Activated naive CD4-positive, alpha-beta T cell treated with anti-CD3 and anti-CD28 coated beads, Interleukin-2, amount 10 ng/mL, durations not matched to agents 7 days and 5 days (primary cell): ENCODE measurements around the gene PPP1R9B.
A peak's percentile ranks its signal among the peaks of the same experiment; 100 is the strongest.

Experiments used
- CTCF ChIA-PET: fragments of 350-600 bp; sonication (Branson Sonifier 250); formaldehyde crosslinking; loops from one replicate; lab custom pipeline; 2021; ENCODE audit warnings: antibody characterized with exemption; lab: Charles Lee
- DNase-seq: peaks from one replicate; pipeline ENCODE4 v3.0.0-alpha.2; 2020
- H3K27ac Mint-ChIP-seq: one replicate; pipeline ENCODE4 v1.8.0; 2021; ENCODE audit warnings: mild to moderate bottlenecking, moderate library complexity, mixed read lengths
- H3K27me3 Mint-ChIP-seq: one replicate; pipeline ENCODE4 v1.8.0; 2021; ENCODE audit warnings: mild to moderate bottlenecking, mixed read lengths
- H3K36me3 Mint-ChIP-seq: one replicate; pipeline ENCODE4 v1.8.0; 2021; ENCODE audit warnings: mixed read lengths
- H3K4me1 Mint-ChIP-seq: one replicate; pipeline ENCODE4 v1.8.0; 2021; ENCODE audit warnings: mixed read lengths
- H3K4me3 Mint-ChIP-seq: one replicate; pipeline ENCODE4 v1.8.0; 2021; ENCODE audit warnings: mild to moderate bottlenecking, moderate library complexity, mixed read lengths
- H3K9me3 Mint-ChIP-seq: one replicate; pipeline ENCODE4 v1.8.0; 2021; ENCODE audit warnings: mixed read lengths

PPP1R9B gene

DNA sequence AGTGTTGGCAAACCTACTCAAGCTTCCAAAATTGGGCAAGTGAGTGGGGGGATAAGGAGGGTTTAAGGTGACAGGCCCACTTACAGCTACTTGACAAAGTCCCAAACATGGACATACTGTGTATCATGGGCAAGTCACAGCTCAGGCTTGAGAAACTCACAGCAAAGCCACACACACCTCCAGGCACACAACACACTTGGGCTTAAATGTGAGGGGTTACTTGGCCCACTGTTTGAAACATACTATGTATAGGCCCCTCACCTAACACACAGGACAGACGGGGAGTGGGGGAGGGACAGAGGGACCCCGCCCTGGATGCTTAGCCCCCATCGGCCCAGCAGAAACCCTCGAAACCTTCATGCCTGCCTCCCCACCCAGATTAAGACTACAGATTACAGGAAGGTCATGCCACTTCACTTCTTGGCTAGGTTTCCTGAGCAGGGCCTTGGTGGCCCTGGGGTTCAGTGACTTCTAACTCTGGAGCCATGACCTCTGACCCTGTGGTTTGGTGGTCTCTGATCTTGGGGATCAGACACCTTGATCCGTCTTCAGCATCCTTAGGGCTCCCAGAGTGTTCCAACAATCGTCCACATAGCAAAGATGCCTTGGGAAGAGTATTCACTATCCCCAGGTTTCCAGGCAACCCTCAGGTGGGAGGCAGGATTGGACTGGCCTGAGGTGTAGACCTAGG is 18.2 kb downstream of the PPP1R9B start:
- Mint-ChIP-seq H3K4me3 (no peak overlapping the region), H3K9me3 (no peaks in the 10 kb centered on the region), H3K36me3 (peaks cover 33% of the 10 kb centered on the region), H3K27ac (peak overlapping the region; percentile 47), H3K27me3 (peaks cover 44% of the 10 kb centered on the region), H3K4me1 (peaks cover 37% of the 10 kb centered on the region)
- CTCF ChIA-PET, result interaction anchor here (1.1 to 3.5 kb wide), 5 partner anchors 13 to 177 kb away, joined by 3 to 10 read pairs (median 5); no protein-coding TSS in a partner anchor
- DNase-seq, result no peak

DNA sequence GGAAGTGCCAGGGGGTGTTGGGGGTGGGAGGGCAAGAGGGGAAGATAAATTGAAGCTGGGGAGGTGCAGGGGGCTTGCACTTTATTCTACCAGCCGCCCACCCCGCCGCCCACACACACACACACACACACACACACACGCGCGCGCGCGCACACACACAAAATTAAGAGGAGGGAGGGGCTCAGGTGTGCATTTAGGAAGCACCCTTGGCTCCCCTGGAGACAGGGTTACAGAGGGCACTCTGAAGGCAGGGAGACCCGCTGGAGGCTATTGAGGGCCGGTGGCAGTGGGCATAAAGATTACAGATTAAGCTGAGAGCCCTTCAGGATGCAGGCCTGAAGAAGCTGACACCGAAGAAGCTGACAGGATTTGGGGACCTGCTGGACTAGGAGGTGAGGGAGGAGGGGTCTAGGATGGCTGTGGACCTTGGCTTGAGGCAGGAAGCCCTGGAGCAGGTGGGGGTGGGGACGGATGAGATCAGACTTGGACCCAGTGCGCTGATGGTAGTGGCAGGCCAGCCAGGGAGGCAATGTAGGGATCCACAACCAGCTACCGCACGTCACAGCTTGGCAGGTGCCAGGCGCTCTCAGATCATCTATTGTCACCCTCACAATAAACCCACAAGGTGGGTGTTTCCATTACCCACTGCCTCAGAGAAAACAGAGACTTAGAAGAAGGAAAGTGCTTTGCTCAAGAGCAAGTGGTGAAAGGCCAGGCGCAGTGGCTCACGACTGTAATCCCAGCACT is 19.7 kb downstream of the PPP1R9B start:
- Mint-ChIP-seq H3K9me3 (no peaks in the 10 kb centered on the region), H3K27me3 (peaks cover 59% of the 10 kb centered on the region), H3K36me3 (peaks cover 20% of the 10 kb centered on the region), H3K4me3 (peak overlapping the region; percentile 42), H3K4me1 (peaks cover 37% of the 10 kb centered on the region), H3K27ac (no peak overlapping the region)
- CTCF ChIA-PET, result interaction anchor here (0.6 to 3.5 kb wide), 7 partner anchors 8 to 37 kb away, joined by 3 to 10 read pairs (median 4); no protein-coding TSS in a partner anchor
- peak; percentile 38 for DNase-seq

DNA sequence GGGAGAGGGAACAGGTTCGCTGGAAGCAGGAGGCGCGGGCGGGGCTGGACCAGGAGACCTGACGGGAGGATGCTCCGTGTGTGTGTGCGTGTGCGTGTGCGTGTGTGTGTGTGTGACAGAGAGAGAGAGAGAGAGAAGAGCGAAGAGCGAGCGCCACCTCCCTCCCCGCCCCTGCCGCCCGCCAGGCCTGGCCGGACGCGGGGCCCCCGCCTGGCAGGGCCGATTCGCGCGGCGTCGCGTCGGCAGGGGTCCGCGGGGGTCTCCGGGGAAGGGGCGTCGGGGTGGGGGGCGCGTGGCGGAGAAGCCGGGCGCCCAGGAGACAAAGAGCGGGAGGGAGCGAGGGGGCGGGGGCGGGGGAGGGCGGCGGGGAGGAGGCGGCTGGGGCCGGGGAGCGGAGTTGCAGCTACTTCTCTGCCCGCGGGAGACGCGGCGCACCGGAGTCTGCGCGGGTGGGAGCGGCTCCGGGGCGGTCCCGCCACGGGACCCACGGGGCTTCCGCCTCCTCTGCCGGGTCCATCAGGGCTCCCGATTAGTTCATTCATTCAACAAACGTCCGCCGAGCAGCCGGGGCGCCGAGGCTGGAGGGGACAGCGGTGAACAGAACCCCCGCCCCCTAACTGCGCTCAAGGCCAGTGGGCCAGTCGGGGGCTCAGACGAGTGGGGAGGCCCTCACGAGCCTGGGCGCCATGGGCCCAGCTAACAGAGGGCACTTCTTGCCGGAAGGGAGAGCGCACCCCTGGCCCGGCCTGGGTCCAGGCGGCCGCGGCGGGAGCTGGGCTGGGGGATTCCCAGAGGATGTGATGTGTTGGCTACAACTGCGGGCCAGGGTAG is 20.5 kb downstream of the PPP1R9B start, which contains the start of gene SAMD14:
Gene SAMD14 (minus strand): TSS at position 433 of the 831 bp plus-strand sequence. CDS start 5,201 bp downstream, outside the sequence.
- no peaks in the 10 kb centered on the region for H3K9me3 Mint-ChIP-seq
- H3K4me3 Mint-ChIP-seq, result peak within 1 kb of the TSS; percentile 58
- peak within 1 kb of the TSS; percentile 33 for H3K27ac Mint-ChIP-seq
- H3K4me1 Mint-ChIP-seq, result peaks cover 37% of the 10 kb centered on the region
- H3K36me3 Mint-ChIP-seq, result peaks cover 18% of the 10 kb centered on the region
- H3K27me3 Mint-ChIP-seq, result peaks cover 65% of the 10 kb centered on the region
- peak; percentile 70 for DNase-seq
- CTCF ChIA-PET, result interaction anchor here (0.6 to 3.5 kb wide), 7 partner anchors 9 to 36 kb away, joined by 3 to 10 read pairs (median 4); no protein-coding TSS in a partner anchor

DNA sequence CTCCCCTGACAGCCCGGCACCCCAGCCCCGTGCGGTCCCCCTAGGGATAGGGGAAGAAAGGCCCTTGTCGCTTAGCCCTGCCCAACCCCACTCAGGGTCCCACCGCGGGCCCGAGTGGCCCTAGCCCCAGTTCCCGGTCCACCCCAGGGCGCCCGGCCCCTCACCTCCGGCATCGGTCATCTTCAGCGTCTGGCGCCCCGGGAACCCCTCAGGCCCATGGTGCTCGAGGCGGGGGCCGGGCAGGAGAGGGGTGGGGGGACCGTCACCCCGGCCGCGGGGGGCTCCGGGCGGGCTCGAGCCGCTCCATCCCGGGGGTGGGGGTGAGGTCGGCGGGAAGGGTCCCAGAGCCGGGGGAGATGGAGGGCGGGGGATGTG is 21.1 kb downstream of the PPP1R9B start:
- H3K4me3 Mint-ChIP-seq, result peak overlapping the region; percentile 58
- CTCF ChIA-PET, result interaction anchor here (0.9 to 3.1 kb wide), 3 partner anchors 10 to 35 kb away, joined by 3 to 9 read pairs (median 5); no protein-coding TSS in a partner anchor
- no peak overlapping the region for H3K27ac Mint-ChIP-seq
- DNase-seq, result no peak
- peaks cover 37% of the 10 kb centered on the region for H3K4me1 Mint-ChIP-seq
- no peaks in the 10 kb centered on the region for H3K9me3 Mint-ChIP-seq
- peaks cover 69% of the 10 kb centered on the region for H3K27me3 Mint-ChIP-seq
- H3K36me3 Mint-ChIP-seq, result peaks cover 18% of the 10 kb centered on the region

DNA sequence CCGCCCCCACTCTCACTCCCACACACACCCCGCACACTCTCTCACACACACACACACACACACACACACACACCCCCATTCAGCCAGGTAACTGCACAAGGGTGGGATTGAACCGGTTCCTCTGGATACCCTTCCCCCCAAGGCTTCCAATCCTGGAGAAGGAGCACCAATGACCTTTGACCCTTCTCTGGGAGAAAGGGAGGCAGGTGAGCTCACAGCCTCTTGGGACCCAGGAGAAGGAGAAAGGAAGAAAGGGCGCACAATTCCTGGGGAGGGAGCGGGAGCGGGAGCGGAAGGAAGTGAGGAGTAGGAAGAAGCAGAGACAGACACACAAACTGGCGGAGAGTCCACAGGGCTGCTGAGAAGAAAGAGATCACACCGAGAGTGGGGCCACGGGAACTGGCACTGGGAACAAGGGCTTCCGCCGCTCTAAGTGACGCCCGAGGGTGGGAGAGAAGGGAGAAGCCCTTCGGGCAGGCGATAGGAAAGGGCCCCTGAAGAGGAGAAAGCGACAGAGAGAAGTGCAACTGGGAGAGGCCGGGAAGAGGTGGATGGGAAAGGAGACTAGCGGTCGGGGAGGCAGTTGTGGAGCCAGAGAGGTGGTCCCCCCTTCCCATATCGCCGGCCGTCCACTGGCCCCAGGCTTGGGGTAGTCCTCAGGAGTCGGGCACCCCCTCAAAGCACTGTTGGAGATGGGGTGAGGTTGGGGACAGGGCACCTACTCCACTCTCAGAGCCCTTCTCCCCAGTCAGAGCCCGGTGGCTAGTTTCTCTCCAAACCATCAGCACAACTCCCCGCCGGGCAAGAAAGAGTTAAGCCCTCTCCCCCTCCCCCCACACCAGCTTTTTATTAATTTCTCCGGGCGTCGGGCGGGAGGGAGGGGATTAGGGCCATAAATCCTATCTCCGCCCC is 21.8 kb downstream of the PPP1R9B start:
- Mint-ChIP-seq H3K27ac (peak overlapping the region; percentile 38), H3K27me3 (peaks cover 75% of the 10 kb centered on the region), H3K9me3 (no peaks in the 10 kb centered on the region), H3K36me3 (peaks cover 15% of the 10 kb centered on the region), H3K4me3 (peak overlapping the region; percentile 52), H3K4me1 (peaks cover 35% of the 10 kb centered on the region)
- CTCF ChIA-PET, result no interaction called here
- DNase-seq, result no peak

DNA sequence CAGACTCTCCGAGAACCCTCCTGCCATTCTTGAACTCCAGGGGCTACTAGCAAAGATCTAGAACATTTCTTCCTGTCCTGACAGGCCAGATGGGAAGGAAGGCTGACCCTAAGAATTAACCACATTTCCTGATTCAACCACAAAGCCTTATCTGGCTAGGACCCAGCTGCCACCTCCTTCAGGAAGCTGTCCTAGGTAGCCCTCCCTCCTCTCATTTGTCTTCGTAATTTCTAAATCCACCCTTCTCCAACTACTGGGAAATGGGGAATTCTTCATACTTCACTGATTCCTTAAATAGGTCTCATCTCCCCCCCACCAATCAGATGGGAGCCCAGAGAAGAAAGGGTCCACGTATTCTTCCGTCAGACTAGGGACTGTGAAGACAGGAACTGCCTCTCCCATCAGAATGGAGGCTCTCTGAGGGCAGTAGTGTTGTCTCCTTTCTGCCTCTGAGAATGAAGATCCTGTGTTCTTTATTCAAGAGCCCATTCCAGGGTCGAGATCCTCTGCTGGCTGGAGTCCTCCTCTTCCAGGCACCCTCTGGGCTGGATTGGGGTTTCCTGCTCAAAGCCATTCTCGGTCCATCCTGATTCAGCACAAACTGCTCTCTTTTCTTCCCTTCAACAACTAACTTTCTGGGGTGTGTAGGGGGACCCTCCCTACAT is 22.6 kb downstream of the PPP1R9B start:
- no peak for DNase-seq
- no peak overlapping the region for H3K4me3 Mint-ChIP-seq

DNA sequence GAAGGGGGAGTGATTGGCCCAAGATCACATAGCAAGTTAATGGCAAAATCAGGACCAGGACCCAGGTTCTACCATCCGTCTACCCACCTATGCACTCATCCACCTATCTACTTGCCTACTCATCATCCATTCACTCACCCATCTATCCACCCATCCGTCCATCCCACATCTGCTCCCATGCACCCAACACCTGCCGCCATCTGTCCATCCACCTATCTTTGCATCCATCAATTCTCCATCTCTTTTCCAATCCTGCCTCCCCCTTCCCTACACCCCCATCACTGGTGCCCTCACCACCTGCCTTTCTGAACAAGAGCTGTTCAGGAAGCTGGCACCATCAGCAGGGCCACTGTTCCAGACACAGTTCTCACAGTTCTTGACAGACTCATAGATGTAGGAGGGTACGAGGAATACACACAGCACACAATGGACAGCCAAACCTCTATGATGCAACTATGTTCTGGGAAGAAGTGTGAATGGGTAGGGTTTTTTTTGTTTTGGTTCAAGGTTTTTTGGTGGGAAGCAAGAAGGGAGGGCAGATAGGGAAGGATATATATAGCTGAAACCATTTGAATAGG is 25.0 kb downstream of the PPP1R9B start:
- H3K27ac Mint-ChIP-seq, result no peak overlapping the region
- peaks cover 16% of the 10 kb centered on the region for H3K4me1 Mint-ChIP-seq
- peaks cover 94% of the 10 kb centered on the region for H3K27me3 Mint-ChIP-seq
- H3K4me3 Mint-ChIP-seq, result no peak overlapping the region
- DNase-seq, result no peak
- no peaks in the 10 kb centered on the region for H3K9me3 Mint-ChIP-seq
- CTCF ChIA-PET, result interaction anchor here (1.5 to 2.2 kb wide), 3 partner anchors 11 to 31 kb away, joined by 5 to 11 read pairs (median 7); no protein-coding TSS in a partner anchor
- peaks cover 5% of the 10 kb centered on the region for H3K36me3 Mint-ChIP-seq

More for the DNA sequence above, 22.6 kb downstream of the PPP1R9B start:
- no peak overlapping the region for H3K27ac Mint-ChIP-seq
- peaks cover 84% of the 10 kb centered on the region for H3K27me3 Mint-ChIP-seq
- H3K4me1 Mint-ChIP-seq, result peaks cover 35% of the 10 kb centered on the region
- CTCF ChIA-PET, result interaction anchor here (2.2 kb wide), 1 partner anchor 12 kb away, joined by 11 read pairs; no protein-coding TSS in a partner anchor
- peaks cover 11% of the 10 kb centered on the region for H3K36me3 Mint-ChIP-seq
- H3K9me3 Mint-ChIP-seq, result no peaks in the 10 kb centered on the region

DNA sequence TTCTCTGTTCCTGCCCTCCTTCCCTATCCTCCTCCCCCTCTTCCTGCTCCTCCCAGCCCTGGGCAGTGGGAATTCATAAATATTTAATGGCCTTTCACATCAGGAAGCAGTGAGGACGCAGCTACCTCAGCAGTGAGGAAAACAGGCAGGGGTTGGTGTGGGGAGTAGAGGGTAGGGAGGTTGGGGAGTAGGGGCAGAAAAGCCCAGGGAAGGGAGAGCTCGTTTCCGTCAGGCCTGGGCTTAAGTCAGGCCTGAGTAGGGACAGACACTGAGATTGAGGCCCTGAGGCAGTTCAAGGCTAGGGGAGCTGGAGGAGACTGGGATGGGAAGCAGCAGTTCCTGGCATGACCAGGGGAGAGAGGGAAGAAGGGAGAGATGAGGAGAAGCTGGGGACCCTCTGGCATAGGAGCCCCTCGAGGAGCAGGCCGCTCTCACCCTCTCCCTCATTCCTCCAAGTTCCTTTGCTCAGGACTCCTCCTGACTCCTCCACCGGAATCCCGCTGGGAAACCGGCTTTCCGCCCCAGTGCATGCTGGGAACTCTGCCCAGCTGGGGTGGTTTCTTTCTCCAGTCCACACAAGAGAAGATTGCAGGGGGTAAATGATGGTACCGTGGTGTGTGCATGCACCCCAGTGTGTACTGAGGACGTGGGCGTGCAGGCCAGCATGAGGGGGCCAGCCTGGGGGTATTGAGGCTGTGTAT is 26.7 kb downstream of the PPP1R9B start:
- Mint-ChIP-seq H3K27ac (no peak overlapping the region), H3K9me3 (no peaks in the 10 kb centered on the region), H3K27me3 (peaks cover 94% of the 10 kb centered on the region), H3K36me3 (peaks cover 2% of the 10 kb centered on the region), H3K4me3 (no peak overlapping the region), H3K4me1 (peaks cover 12% of the 10 kb centered on the region)
- CTCF ChIA-PET, result interaction anchor here (0.7 to 1.8 kb wide), 8 partner anchors 9 to 74 kb away, joined by 3 to 6 read pairs (median 4); no protein-coding TSS in a partner anchor
- no peak for DNase-seq

DNA sequence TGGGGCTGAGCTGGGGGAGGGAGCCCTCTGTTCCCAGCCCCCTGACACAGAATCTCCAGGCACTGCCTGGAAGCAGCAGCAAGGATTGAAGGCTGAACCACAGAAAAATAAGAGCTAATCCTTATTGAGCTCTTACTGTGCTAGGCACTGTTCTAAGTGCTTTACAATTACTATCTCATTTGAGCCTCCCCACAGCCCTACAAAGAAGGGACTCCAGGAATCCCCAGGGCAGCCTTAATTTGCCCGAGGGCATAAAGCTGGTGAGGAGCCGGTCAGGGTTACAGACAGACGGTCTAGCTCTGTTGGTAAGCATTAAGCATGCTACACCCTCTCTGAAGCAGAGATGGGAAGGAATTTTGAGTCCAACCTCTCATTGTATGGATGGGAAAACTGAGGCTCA is 27.5 kb downstream of the PPP1R9B start:
- CTCF ChIA-PET, result interaction anchor here (0.7 to 1.8 kb wide), 7 partner anchors 8 to 75 kb away, joined by 3 to 6 read pairs (median 4); no protein-coding TSS in a partner anchor
- DNase-seq, result no peak
- Mint-ChIP-seq H3K27ac (no peak overlapping the region), H3K4me3 (no peak overlapping the region), H3K27me3 (peaks cover 94% of the 10 kb centered on the region), H3K4me1 (peaks cover 5% of the 10 kb centered on the region), H3K9me3 (no peaks in the 10 kb centered on the region), H3K36me3 (no peaks in the 10 kb centered on the region)

DNA sequence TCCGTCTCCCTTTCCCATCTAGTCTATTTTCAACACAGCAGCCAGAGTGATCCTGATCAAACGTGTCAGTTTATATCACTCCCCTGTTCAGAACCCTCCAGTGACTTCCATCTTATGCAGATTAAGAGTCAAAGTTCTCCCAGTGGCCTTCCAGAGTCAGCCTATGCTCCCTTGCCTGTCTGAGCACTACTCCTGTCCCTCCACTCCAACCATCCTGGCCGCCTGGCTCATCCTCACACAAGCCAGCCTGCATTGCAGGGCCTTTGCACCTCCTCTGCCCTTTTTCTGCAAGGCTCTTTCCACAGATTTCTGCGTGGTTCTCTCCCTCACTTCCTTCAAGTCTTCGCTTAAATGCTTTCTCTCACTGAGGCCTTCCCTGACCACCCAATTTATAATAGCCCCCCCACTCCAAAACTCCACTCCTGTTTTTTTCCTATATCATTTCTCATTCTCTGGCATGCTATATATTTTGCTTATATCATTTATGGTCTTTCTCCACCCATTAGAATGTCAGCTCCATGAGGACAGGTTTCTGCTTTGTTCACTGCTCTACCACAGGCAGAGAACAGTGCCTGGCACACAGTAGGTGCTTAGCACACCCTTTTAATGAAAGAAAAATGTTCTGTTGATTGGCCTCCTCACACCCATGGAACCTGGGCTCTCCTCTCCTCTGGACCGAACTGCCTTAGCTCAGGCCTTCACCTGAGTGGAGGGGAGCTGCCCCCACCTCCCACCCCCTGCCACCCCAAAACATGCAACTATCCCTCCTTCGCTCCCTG is 29.8 kb downstream of the PPP1R9B start:
- CTCF ChIA-PET, result interaction anchor here (0.6 to 1.3 kb wide), 2 partner anchors 10 to 348 kb away, joined by 3 to 5 read pairs; partner anchors contain the start of gene SAMD14
- Mint-ChIP-seq H3K4me3 (no peak overlapping the region), H3K27me3 (peaks cover 94% of the 10 kb centered on the region), H3K27ac (no peak overlapping the region), H3K36me3 (no peaks in the 10 kb centered on the region), H3K4me1 (peaks cover 8% of the 10 kb centered on the region), H3K9me3 (no peaks in the 10 kb centered on the region)
- DNase-seq, result no peak

DNA sequence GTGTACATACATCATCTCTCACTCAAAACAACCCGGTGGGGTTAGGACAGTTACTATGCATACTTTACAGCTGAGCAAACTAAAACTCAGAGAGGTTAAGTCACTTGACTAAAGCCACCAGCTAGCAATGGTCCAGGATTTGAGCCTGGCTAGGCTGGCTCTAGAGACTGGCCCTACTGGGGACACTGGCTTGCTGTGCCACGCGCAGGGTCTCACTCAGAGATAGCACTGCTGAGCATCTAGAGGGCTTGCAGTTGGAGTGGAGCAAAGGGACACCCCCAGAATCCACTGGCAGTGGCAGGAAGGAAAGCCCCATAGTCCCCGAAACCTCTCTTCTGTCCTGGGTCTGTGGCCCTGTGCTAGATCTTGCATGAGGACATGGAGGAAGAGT is 31.7 kb downstream of the PPP1R9B start:
- no peak for DNase-seq
- peaks cover 98% of the 10 kb centered on the region for H3K27me3 Mint-ChIP-seq
- no peaks in the 10 kb centered on the region for H3K9me3 Mint-ChIP-seq
- no peaks in the 10 kb centered on the region for H3K36me3 Mint-ChIP-seq
- H3K4me1 Mint-ChIP-seq, result peaks cover 11% of the 10 kb centered on the region
- H3K27ac Mint-ChIP-seq, result no peak overlapping the region
- no peak overlapping the region for H3K4me3 Mint-ChIP-seq
- CTCF ChIA-PET, result interaction anchor here (0.7 to 2.3 kb wide), 8 partner anchors 13 to 81 kb away, joined by 3 to 10 read pairs (median 5); no protein-coding TSS in a partner anchor
